HL-60 (cell line): Measurements from ENCODE around the gene DNAJC30.

Experiments used
- CTCF ChIP-seq: IDR thresholded peaks from one replicate; pipeline ENCODE4 v1.5.1; 2011; ENCODE audit warnings: low read length, control low read depth, inconsistent platforms; ENCODE audit not compliant: insufficient read depth
- GABPA ChIP-seq: IDR thresholded peaks from 2 replicates; pipeline ENCODE4 v1.6.1; 2012; ENCODE audit warnings: low read depth
- POLR2AphosphoS5 ChIP-seq: IDR thresholded peaks from 2 replicates; pipeline ENCODE4 v1.6.1; 2012; ENCODE audit warnings: low read depth
- SPI1 ChIP-seq: IDR thresholded peaks from 2 replicates; pipeline ENCODE4 v1.6.1; 2012; ENCODE audit warnings: low read depth, mild to moderate bottlenecking, borderline replicate concordance
- TF ChIP-seq, protein P1 (sequence below): IDR thresholded peaks from 2 replicates; pipeline ENCODE4 v1.6.1; 2012; ENCODE audit warnings: low read depth; ENCODE audit not compliant: insufficient replicate concordance

GRCh38 chr7:73649576-73649975, 33.7 kb downstream of the DNAJC30 start:
- TF ChIP-seq POLR2AphosphoS5: no peak
- TF ChIP-seq CTCF: no peak
- TF ChIP-seq, protein P1, sequence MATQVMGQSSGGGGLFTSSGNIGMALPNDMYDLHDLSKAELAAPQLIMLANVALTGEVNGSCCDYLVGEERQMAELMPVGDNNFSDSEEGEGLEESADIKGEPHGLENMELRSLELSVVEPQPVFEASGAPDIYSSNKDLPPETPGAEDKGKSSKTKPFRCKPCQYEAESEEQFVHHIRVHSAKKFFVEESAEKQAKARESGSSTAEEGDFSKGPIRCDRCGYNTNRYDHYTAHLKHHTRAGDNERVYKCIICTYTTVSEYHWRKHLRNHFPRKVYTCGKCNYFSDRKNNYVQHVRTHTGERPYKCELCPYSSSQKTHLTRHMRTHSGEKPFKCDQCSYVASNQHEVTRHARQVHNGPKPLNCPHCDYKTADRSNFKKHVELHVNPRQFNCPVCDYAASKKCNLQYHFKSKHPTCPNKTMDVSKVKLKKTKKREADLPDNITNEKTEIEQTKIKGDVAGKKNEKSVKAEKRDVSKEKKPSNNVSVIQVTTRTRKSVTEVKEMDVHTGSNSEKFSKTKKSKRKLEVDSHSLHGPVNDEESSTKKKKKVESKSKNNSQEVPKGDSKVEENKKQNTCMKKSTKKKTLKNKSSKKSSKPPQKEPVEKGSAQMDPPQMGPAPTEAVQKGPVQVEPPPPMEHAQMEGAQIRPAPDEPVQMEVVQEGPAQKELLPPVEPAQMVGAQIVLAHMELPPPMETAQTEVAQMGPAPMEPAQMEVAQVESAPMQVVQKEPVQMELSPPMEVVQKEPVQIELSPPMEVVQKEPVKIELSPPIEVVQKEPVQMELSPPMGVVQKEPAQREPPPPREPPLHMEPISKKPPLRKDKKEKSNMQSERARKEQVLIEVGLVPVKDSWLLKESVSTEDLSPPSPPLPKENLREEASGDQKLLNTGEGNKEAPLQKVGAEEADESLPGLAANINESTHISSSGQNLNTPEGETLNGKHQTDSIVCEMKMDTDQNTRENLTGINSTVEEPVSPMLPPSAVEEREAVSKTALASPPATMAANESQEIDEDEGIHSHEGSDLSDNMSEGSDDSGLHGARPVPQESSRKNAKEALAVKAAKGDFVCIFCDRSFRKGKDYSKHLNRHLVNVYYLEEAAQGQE: no peak
- TF ChIP-seq GABPA: no peak
- no peak for TF ChIP-seq SPI1
